HG03159 (cell line): ENCODE results near the gene CACNG4.

Source experiments
- ATAC-seq: cut with Tn5 transposase; IDR thresholded peaks from one replicate; pipeline ENCODE4 v1.9.1; 2021; ENCODE audit warnings: mild to moderate bottlenecking, moderate library complexity; ENCODE audit not compliant: unreplicated experiment

CACNG4 gene

DNA sequence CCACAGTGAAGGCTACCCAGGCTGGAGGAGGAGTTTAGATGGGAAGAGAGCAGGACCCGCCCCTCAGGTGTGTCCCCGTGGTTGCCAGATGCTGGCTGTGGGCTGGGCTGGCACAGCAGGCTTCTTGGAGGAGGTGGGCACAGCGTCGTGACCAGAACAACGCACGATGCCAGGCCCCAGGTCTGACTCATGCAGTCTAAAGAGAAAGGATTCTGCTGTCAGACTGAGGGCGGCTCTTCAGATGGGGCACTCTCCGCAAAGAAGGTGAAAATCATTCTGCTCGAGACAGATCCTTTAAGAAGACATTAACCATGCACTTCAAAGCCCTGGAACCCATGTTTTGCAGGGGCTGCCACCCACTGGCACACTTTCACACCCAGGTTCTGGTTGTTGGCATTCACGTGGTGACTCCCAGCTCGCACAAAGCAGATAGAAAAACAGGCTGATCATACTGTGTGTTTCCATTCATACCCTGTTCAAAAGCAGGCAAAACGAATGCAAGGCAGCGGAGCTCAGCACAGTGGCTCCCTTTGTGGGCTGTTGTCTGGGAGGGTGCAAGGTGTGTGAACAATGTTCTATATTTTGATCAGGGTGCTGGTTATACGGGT lies 19.0 kb downstream of the CACNG4 start:
- no peak for ATAC-seq

DNA sequence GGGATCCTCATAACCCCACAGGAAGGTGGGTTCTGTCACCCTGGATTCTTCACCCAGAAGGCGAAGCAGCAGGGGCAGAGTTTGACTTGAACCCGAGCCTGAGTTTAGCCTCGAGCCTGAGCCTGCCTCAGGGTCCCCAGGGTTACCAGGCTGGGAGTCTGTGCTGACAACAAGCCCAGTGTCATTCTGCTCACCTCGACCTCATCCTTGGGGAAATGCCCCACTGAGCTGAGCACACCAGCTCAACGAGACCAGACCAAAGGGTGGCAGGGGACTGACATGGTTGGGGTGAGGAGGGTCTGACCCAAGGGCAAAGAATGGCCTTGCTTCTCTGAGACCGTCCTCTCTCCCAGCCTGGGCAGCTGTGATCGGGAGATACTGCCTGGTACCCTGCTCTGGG lies 20.2 kb downstream of the CACNG4 start:
- ATAC-seq = no peak

DNA sequence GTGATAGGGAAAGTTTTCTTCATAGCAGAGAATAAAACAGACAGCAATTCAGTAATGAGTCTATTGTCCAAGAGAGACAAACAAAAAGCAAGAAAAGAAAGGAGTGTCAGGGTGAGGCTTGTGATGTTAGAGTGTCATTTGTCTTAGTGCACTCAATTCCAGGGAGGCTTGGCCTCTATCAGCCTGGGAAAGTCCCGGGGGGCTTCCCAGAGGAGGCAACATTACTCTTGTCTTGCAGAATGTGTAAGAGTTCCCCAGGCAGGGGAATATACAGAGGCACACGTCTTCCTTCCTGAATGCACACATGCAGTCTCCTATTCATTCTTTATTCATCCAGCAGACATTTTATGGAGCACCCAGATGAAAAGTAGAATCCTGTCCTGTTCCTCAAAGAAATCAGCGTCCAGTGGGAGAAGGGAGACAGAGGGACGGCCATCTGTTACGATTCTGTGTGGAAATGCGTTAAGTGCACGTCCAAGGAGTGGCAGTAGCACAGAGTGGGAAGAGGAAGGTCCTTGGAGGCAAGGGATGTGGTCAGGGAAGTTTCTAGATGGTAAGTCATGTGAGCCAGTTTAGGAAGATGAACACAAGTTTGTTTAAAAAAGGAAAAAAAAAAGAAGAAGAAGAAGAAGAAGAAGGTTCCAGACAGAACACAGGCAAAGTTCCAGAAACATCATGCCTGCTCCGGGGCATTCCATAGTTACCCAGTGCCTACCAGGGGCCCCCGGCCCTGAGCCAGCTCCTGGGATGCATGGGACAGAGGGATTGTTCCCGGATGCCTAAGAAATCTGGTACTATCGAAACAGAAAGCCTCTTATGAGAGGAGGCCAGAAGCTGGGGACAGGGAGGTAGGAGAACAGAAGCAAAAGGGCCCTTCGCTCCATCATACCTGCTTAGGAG lies 21.1 kb downstream of the CACNG4 start:
- no peak for ATAC-seq

DNA sequence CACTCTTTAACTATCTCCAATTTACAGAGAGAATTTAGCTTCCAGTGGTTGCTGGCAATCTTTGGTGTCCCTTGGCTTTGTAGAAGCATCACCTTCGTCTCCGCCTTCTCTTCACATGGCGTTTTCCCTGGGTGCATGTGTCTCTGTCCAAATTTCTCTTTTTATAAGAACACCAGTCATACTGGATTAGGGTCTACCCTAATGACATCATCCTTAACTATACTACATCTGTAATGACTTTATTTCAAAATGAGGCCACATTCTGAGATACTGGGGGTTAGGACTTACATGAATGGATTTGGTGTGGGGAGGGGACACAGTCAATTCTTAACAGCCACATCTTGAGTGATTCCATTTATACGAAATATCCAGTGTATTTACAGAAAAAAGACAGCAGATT lies 22.2 kb downstream of the CACNG4 start:
- ATAC-seq = no peak

DNA sequence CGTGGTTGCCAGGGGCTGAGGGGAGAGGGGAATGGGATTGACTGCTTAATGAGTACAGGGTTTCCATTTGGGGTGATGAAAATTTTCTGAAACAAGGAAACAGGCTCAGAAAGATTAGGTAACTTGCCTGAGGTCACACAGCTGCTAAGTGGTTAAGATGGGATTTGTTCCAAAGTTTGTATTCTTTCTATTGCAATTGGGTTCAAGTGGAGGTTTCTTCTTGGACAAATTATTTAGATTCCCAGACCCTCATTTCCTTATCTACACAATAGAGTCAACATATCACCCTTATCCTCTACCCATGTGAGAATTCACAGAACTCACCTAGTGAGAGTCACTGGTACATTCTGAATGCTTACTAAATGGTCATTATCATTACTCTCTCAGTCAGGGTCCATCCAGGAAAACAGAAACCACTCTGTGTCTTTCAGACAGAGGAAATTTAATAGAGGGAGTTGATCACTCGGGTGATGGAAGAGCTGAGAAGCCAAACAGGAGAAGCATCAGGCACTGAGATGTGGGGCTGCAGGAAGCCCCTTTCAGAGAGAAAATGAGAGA lies 22.6 kb downstream of the CACNG4 start:
- ATAC-seq = no peak

DNA sequence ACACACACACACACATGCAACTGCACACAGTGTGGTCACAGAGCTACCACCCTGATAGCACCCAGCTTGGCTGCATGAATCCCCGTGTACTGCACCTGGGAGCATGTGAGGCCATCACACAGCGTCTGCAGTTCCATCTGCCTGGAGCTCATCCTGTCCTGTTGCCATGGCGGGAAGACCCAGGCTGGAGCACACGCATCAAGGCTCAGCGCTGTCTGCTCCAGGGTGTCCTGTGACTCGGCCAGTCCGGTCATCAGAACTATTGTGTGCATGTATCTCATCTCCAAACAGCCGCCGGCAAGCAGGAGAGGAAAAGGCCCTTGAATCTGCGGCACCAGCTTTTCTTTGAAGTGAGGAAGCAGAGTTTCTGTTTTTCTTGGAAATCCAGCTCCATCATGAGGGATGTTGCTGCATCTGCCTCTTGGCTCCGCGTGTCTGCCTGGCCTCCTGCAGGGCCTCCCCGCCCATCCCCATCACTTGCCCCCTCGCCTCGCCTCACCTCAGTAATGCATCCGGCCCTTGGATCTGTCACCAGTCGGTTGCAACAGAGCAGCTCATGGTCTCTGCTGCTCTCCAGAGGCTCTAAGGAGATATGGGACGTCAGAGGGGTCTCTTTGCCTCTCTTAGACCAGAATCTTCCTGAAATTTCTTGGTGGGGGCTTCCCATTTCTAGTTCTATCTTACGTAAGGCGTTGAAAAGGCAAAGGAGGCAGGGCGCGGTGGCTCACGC lies 23.7 kb downstream of the CACNG4 start:
- ATAC-seq = no peak

DNA sequence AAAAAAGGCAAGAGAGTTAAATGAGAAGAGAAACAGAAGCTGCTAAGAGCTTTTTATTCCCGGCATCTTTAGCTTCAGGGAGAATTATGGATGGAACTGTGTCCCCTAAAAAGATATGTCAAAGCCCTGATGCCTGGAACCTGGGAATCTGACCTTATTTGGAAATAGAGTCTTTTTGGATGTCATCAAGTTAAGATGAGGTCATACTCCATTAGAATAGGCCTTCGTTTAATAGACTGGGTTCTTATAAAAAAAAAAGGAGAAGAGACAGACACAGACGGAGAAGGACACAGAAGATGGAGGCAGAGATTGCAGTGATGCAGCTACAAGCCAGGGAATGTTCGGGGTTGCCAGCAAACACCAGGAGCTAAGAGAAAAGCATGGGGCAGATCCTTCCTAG lies 24.6 kb downstream of the CACNG4 start:
- no peak for ATAC-seq

DNA sequence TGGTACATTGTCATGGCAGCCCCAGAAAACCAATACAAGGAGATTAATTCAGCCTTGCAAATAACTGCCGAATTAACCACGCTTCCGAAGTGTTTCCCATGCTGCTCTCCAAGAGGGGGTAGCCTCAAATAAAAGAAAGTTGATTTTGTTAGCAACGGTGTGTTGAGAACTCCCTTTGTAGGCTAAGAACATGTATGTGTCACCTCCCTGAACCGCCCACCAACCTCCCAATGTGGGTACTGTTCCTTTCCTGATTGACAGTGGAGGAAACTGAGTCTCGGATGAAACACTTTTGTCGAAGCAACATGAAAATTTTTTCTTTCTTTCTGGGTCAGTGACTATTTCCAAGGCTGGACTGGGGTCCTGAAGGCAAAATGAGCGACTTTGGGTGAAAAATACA lies 25.1 kb downstream of the CACNG4 start:
- ATAC-seq = no peak

DNA sequence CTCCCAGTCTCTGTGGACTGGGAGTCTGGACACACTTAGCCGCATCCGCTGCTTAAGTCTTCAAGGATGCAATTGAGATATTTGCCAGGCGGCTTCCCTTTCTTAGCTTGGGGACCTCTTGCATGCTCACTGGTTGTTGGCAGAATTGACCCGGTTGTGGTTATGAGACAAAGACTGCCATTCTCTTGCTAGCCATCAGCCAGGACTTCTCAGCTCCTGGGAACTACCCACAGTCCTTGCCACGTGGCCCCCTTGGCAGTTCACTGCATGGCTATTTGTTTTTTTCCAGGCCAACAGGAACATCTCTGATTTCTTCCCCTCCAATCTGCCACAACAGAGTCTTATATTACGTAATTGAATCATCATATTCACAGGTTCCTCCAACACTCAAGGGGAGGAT lies 25.5 kb downstream of the CACNG4 start:
- ATAC-seq = no peak

DNA sequence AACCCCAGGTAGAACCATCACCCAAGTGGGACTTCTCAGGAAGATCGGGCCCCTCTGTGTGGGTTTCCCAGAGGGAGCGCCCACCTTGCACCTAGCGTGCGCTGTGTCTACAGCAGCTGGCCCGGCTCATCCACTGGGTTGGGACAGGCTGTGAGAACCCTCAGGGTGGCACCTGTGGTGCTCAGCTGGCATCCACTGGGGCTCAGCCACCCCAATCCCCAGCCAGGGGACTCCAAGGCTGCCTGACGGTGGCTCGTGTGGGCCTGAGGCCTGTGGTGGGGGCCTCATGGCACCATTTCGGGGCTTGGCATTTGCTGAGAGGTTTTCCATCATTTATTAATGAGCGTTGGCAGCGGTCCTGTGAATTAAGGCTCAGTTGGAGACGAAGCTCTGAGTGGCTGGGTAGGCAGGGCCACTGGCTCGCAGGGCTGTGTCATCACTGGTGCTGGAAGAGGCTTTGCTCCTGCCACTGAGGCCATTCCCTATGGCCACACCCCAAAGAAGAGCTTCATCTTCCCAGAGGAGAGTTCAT lies 28.5 kb downstream of the CACNG4 start:
- no peak for ATAC-seq

DNA sequence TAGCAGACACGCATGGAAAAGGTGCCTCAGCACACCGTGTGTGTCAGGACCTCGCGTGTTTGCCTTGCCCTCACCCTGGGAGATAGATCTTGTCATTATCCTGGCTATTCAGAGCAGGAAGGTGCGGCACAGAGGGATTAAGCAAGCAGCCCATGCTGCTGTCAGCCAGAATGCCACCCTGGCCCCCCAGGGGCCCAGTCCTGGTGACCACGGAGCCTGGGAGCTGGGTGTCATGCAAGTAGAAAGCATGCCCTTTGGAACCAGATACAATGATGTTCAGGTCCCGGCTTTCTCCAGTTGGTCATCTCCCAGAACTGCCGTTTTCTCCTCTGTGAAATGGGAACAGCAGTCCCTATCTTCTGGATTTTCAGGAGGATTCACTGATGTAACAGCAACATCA lies 29.9 kb downstream of the CACNG4 start:
- ATAC-seq = no peak

DNA sequence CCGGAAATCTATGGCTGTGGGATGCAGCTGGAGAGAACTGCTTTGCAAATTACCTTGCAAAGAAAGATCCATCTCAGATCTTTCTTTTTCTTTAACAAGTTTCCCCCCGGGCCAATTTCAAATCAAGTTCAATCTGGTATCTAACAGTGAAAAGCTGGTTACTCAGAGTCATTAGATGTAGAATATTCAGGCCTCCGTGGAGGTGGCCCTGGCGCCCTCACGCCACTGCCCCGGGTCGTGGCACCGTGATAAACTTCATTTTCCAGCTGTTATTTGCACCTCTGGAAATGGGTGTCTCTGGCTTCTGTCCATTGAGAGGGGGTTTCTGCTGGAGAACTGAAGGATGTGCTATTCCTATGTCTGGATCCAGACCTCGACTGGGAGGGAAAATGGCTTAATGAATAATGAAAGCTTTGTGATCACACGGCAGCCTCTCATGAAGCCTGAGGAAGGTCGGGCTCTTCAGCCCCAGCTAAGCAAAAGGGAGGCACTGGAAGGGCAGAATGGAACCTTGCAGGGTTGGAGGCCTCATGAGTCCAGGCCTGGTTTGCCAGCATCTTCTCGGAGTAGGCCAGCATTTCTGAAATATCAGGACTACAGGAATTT lies 30.5 kb downstream of the CACNG4 start:
- ATAC-seq = no peak

DNA sequence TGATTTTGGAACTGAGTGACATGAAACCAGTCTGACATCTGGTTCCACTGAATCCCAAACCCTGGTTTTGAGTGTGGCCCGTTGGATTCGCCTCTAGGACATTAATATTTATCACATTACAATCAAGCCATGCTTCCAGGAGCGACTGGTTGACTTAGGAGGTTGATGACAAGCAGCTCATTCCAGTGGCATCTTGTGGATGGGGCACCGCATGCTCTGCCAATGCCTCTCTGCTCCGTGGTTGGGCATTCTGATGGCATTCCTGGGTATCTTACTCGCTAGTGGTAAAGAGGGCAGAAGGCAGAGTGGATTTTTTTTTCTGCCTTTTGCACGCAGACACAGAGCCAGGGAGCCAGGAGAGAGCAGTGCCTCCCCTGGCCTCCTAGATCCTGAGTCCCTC lies 31.4 kb downstream of the CACNG4 start:
- no peak for ATAC-seq

DNA sequence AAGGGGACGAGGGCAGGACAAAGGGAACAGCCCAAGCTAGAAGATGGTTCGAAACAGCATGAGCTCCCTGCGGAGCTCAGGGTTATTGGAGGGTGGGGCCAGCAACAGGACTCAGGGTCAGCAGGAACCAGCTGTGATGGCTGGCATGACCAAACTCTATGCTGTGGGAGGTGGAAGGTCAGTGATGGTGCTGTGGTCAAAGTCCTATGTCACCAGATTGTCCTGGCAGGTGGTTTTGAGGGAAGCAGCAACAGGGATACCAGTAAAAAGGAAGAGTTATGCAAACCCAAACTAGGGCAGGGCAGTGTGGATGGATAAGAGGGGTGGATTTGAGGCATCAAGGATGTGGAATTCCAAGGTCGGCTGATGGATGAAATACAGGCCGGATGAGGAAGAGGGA lies 32.4 kb downstream of the CACNG4 start:
- no peak for ATAC-seq

DNA sequence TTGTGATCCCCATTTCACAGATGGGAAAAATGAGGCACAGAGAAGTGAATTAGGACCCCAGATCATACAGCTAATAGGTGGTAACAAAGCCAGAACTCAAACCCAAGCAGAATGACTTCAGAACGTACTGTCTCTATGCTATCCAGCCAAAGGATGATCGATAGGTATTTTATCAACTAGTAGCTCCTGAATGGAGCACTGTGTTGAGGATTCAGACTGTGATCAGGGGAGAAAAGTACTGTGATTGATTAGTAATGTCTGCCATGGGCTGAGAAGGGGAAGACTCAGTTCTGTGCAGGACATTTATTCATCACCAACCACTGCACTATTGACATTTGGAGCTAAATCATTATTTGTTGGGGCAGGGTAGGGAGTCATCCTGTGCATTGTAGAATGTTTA lies 38.7 kb downstream of the CACNG4 start:
- ATAC-seq = no peak

DNA sequence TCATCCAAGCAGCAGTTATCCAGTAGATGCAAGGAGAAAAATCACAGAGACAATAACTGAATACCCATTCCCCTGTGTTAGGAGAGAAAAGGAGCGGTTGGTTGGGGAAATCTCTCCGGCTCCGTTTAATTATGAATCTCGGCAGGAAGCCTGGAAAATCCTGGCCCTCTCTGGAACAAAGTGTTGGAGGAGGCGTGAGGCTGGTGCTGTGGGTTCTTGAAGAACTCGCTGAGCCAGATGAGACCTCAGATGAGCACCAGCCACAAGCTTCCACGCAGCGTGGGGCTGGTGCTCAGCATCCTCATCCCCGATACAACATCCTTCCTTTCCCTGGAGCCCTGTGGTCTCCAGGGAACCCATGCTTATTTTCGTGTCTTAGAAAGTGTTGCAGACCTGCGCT lies 39.7 kb downstream of the CACNG4 start:
- no peak for ATAC-seq

DNA sequence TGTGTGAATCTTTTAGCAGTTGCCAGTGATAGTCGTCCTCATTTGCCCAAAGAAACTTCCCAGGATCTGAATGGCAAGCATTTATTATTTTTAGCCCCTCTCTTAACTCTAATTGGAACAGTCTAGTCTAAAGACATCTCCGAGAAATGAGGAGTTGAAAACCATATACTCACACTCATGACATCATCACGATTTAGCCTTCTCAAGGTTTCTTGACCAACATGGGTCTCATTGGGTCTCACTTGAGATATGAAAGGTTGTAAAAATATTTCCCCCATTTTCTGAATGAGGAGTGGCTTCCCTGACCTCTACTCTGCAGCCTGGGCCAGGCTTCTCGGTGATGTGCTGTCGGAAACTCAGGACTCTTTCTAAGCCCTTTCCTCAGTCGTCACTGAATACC lies 42.8 kb downstream of the CACNG4 start:
- ATAC-seq = no peak

DNA sequence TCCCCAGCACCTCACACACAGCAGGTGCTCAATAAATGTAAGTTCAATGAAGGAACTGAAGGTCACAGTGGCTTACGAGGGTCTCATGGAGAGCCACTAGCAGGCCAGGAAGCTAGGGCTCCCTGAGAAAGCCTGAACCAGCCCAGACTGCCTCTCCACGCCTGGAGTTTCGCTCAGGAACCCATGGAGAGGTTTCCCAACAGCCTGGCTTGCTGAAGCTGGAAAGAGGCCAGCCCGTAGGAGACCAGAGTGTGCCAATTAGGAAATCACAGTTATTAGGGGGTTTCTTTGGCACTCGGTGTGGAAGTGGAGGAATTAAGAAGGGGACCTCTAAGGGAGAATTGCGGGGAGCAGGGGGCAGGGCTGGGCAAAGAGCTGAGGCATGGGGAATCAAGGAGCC lies 43.6 kb downstream of the CACNG4 start:
- no peak for ATAC-seq

DNA sequence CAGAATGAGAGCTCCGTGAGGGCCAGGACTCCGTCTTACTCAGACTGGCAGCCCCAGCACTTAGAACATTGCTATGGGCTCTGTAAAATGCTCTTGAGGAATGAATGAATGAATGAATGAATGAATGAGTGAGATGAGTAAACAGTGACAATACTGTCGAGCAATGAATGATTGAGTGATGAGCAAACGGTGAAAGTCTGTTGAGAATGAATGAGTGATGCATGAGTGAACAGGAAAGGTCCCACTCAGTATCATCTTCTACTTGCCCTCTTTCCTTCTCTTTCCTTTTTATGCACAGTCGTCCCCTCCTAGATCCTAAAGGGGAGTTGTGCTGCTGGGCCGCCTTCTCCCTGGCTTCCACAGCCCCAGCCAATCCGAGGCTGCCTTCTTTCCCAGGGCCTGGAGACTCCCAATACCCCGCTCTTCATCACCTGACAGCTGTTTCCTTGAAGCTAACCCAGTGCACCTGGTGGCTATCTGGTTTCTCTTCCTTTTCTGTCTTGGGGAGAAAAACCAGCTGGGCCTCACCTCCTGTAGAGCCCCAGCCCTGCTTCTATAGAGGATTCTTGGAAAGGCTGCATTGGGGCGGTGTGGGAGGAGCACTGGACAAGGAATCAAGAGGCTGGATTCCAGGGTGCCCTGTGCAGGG lies 47.1 kb downstream of the CACNG4 start:
- peak; percentile 71 for ATAC-seq

DNA sequence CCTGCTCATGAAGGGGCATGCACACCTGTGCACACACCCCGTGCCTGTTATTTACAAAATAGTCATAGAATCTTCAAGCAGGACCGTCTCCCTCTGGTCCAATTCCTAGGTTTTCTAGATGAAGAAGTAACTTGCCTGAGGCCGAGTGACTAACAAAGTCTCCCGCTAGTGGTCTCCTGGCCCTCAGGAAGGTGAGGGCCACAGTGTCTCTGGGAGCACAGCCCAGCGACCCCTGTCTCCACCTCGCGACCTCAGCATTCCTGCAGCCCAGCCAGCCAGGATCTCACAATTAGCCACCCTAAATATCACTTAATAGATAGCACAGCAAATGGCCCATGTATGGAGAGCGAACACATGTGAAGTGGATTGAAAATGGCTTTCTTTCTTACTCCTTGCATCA lies 49.4 kb downstream of the CACNG4 start:
- ATAC-seq = no peak
